Measurements from ENCODE around the gene GRAMD1B.

Gene GRAMD1B

GRCh38 chr11:123576501-123576900, 146.4 kb downstream of the GRAMD1B start:
- Histone ChIP-seq H3K9me2 (replicated peaks; ENCODE audit: control insufficient read depth, low read length) (no peaks in the 10 kb centered on the region), H4K20me1 (ENCODE audit: control insufficient read depth, insufficient read depth, low read depth, low read length) (no peaks in the 10 kb centered on the region), H3K36me3 (ENCODE audit: control insufficient read depth, low read length) (no peaks in the 10 kb centered on the region), H3K9me3 (ENCODE audit: control insufficient read depth, insufficient read depth, low read length) (no peaks in the 10 kb centered on the region), H3K4me1 (ENCODE audit: control insufficient read depth, low read length) (peaks cover 11% of the 10 kb centered on the region), H3K79me2 (ENCODE audit: control insufficient read depth, low read length) (no peaks in the 10 kb centered on the region), H3K4me2 (ENCODE audit: low read length) (no peak overlapping the region), H3K27ac (ENCODE audit: low read depth, low read length) (no peak overlapping the region), H3K4me3 (ENCODE audit: low read length) (no peak overlapping the region), H3F3A (ENCODE audit: control insufficient read depth, insufficient read depth) (no peaks in the 10 kb centered on the region), H3K27me3 (ENCODE audit: control insufficient read depth, low read length) (peaks cover 11% of the 10 kb centered on the region; the same call in 1 of the 2 replicates)
- TF ChIP-seq EZH2phosphoT487 (IDR thresholded peaks at IDR 0.05; ENCODE audit: borderline replicate concordance, low read length) (no peak), CTCF (IDR thresholded peaks at IDR 0.05; ENCODE audit: low read depth, low read length, poor library complexity, severe bottlenecking) (no peak)

- H3K27ac ChIP-seq (ENCODE audit: low read depth, low read length) = no peak overlapping the region
- no peak overlapping the region for H3K4me2 ChIP-seq (ENCODE audit: low read length)
- H3K79me2 ChIP-seq (ENCODE audit: control insufficient read depth, low read length) = no peaks in the 10 kb centered on the region
- no peaks in the 10 kb centered on the region for H3K9me2 ChIP-seq (replicated peaks; ENCODE audit: control insufficient read depth, low read length)
- peaks cover 11% of the 10 kb centered on the region for H3K4me1 ChIP-seq (ENCODE audit: control insufficient read depth, low read length)
- H3F3A ChIP-seq (ENCODE audit: control insufficient read depth, insufficient read depth) = no peaks in the 10 kb centered on the region
- H3K9me3 ChIP-seq (ENCODE audit: control insufficient read depth, insufficient read depth, low read length) = no peaks in the 10 kb centered on the region
- H3K4me3 ChIP-seq (ENCODE audit: low read length) = no peak overlapping the region
- H3K27me3 ChIP-seq (ENCODE audit: control insufficient read depth, low read length) = peaks cover 11% of the 10 kb centered on the region; the same call in 1 of the 2 replicates
- no peak for TF ChIP-seq EZH2phosphoT487 (IDR thresholded peaks at IDR 0.05; ENCODE audit: borderline replicate concordance, low read length)
- TF ChIP-seq CTCF (IDR thresholded peaks at IDR 0.05; ENCODE audit: low read depth, low read length, poor library complexity, severe bottlenecking) = peak; percentile 82
- no peaks in the 10 kb centered on the region for H3K36me3 ChIP-seq (ENCODE audit: control insufficient read depth, low read length)
- no peaks in the 10 kb centered on the region for H4K20me1 ChIP-seq (ENCODE audit: control insufficient read depth, insufficient read depth, low read depth, low read length)
These were observed 147.1 kb downstream of the GRAMD1B start for GRCh38 chr11:123577081-123577598.

GRCh38 chr11:123578778-123579481, 148.9 kb downstream of the GRAMD1B start:
- H3K36me3 ChIP-seq (ENCODE audit: control insufficient read depth, low read length) = no peaks in the 10 kb centered on the region
- no peaks in the 10 kb centered on the region for H3K9me2 ChIP-seq (replicated peaks; ENCODE audit: control insufficient read depth, low read length)
- H3F3A ChIP-seq (ENCODE audit: control insufficient read depth, insufficient read depth) = no peaks in the 10 kb centered on the region
- no peak overlapping the region for H3K4me3 ChIP-seq (ENCODE audit: low read length)
- H3K27ac ChIP-seq (ENCODE audit: low read depth, low read length) = no peak overlapping the region
- no peak for TF ChIP-seq CTCF (IDR thresholded peaks at IDR 0.05; ENCODE audit: low read depth, low read length, poor library complexity, severe bottlenecking)
- TF ChIP-seq EZH2phosphoT487 (IDR thresholded peaks at IDR 0.05; ENCODE audit: borderline replicate concordance, low read length) = no peak
- no peaks in the 10 kb centered on the region for H3K9me3 ChIP-seq (ENCODE audit: control insufficient read depth, insufficient read depth, low read length)
- H4K20me1 ChIP-seq (ENCODE audit: control insufficient read depth, insufficient read depth, low read depth, low read length) = no peaks in the 10 kb centered on the region
- H3K4me2 ChIP-seq (ENCODE audit: low read length) = no peak overlapping the region
- peaks cover 11% of the 10 kb centered on the region for H3K4me1 ChIP-seq (ENCODE audit: control insufficient read depth, low read length)
- no peaks in the 10 kb centered on the region for H3K79me2 ChIP-seq (ENCODE audit: control insufficient read depth, low read length)
- peaks cover 11% of the 10 kb centered on the region; the same call in 1 of the 2 replicates for H3K27me3 ChIP-seq (ENCODE audit: control insufficient read depth, low read length)

Data from DOHH2 (cell line).